H9 (cell line): Measurements from ENCODE around the gene DPH7. TPM values are rescaled to one million over a fixed set of nuclear protein-coding genes. Genes with fewer than 3 reads are reported as not detected.
"Not testable (repeated sequence)": the region's sequence is repeated elsewhere in the genome, so short reads cannot be mapped to it uniquely, and the experiment has no call there.

Source experiments
- DNase-seq: peaks from one replicate; pipeline ENCODE4 v3.0.0-alpha.2; 2017
- H2AFZ ChIP-seq: one replicate; pipeline ENCODE4 v1.6.1; 2013; ENCODE audit warnings: mild to moderate bottlenecking, low read length, control low read depth, moderate library complexity
- H2AK5ac ChIP-seq: 2 replicates; pipeline ENCODE4 v1.6.1; 2013; ENCODE audit warnings: low read length, control low read depth, mixed read lengths; ENCODE audit not compliant: insufficient read length
- H2BK120ac ChIP-seq: one replicate; pipeline ENCODE4 v1.6.1; 2013; ENCODE audit warnings: low read depth, mild to moderate bottlenecking, low read length, control low read depth, inconsistent platforms; ENCODE audit not compliant: poor library complexity, severe bottlenecking
- H2BK12ac ChIP-seq: 2 replicates; pipeline ENCODE4 v1.6.1; 2013; ENCODE audit warnings: low read length, control low read depth, mixed read lengths, low read depth; ENCODE audit not compliant: insufficient read length
- H2BK15ac ChIP-seq: 2 replicates; pipeline ENCODE4 v1.6.1; 2013; ENCODE audit warnings: low read depth, low read length, control low read depth
- H2BK20ac ChIP-seq: one replicate; pipeline ENCODE4 v1.6.1; 2013; ENCODE audit warnings: low read depth, mild to moderate bottlenecking, low read length, control low read depth, inconsistent platforms; ENCODE audit not compliant: poor library complexity, severe bottlenecking
- H2BK5ac ChIP-seq: 2 replicates; pipeline ENCODE4 v1.6.1; 2013; ENCODE audit warnings: low read length, control low read depth, mixed read lengths; ENCODE audit not compliant: insufficient read length
- H3K14ac ChIP-seq: 2 replicates; pipeline ENCODE4 v1.6.1; 2013; ENCODE audit warnings: low read length, control low read depth; ENCODE audit not compliant: insufficient read depth
- H3K18ac ChIP-seq: 2 replicates; pipeline ENCODE4 v1.6.1; 2013; ENCODE audit warnings: low read depth, mild to moderate bottlenecking, mixed read lengths, low read length, control low read depth; ENCODE audit not compliant: insufficient read length
- H3K23ac ChIP-seq: 2 replicates; pipeline ENCODE4 v1.6.1; 2013; ENCODE audit warnings: low read length, control low read depth, mixed read lengths, low read depth; ENCODE audit not compliant: insufficient read length
- H3K23me2 ChIP-seq: 2 replicates; pipeline ENCODE4 v1.6.1; 2013; ENCODE audit warnings: low read depth, mild to moderate bottlenecking, mixed read lengths, low read length, control low read depth; ENCODE audit not compliant: insufficient read length, poor library complexity, severe bottlenecking
- H3K27ac ChIP-seq: 2 replicates; pipeline ENCODE4 v1.5.1; 2013; ENCODE audit warnings: low read length, control low read depth, mixed read lengths, low read depth; ENCODE audit not compliant: insufficient read length
- H3K27me3 ChIP-seq: 2 replicates; pipeline ENCODE4 v1.6.1; 2013; ENCODE audit warnings: low read length, control low read depth, inconsistent platforms; ENCODE audit not compliant: insufficient read depth
- H3K4ac ChIP-seq: 2 replicates; pipeline ENCODE4 v1.6.1; 2013; ENCODE audit warnings: low read depth, mild to moderate bottlenecking, control low read depth, inconsistent platforms, low read length, moderate library complexity
- H3K4me1 ChIP-seq: 2 replicates; pipeline ENCODE4 v1.6.1; 2013; ENCODE audit warnings: low read length, control low read depth, inconsistent platforms; ENCODE audit not compliant: insufficient read depth
- H3K4me2 ChIP-seq: 2 replicates; pipeline ENCODE4 v1.6.1; 2013; ENCODE audit warnings: low read length, control low read depth, mixed read lengths; ENCODE audit not compliant: insufficient read length, insufficient read depth
- H3K56ac ChIP-seq: 2 replicates; pipeline ENCODE4 v1.6.1; 2013; ENCODE audit warnings: low read depth, mild to moderate bottlenecking, mixed read lengths, low read length, control low read depth; ENCODE audit not compliant: insufficient read length
- H3K79me1 ChIP-seq: 2 replicates; pipeline ENCODE4 v1.6.1; 2013; ENCODE audit warnings: low read depth, mild to moderate bottlenecking, moderate library complexity, low read length, control low read depth, inconsistent platforms; ENCODE audit not compliant: insufficient read depth, poor library complexity, severe bottlenecking
- H3K79me2 ChIP-seq: 2 replicates; pipeline ENCODE4 v1.6.1; 2013; ENCODE audit warnings: low read length, control low read depth, inconsistent platforms; ENCODE audit not compliant: insufficient read depth
- H3K9ac ChIP-seq: 2 replicates; pipeline ENCODE4 v1.6.1; 2013; ENCODE audit warnings: low read length, control low read depth, mixed read lengths; ENCODE audit not compliant: insufficient read length; ENCODE audit errors: extremely low read depth
- H3K9me3 ChIP-seq: one replicate; pipeline ENCODE4 v1.6.1; 2013; ENCODE audit warnings: low read depth, low read length, inconsistent platforms; ENCODE audit not compliant: control insufficient read depth
- H3T11ph ChIP-seq: one replicate; pipeline ENCODE4 v1.6.1; 2013; ENCODE audit warnings: mild to moderate bottlenecking, low read length, control low read depth, inconsistent platforms
- H4K20me1 ChIP-seq: one replicate; pipeline ENCODE4 v1.6.1; 2013; ENCODE audit not compliant: control insufficient read depth, insufficient read length, insufficient read depth
- H4K5ac ChIP-seq: 2 replicates; pipeline ENCODE4 v1.6.1; 2013; ENCODE audit warnings: low read depth, mild to moderate bottlenecking, mixed read lengths, low read length, control low read depth; ENCODE audit not compliant: insufficient read length
- H4K8ac ChIP-seq: replicated peaks from 2 replicates; pipeline ENCODE4 v1.6.1; 2013; ENCODE audit warnings: low read length, control low read depth, mixed read lengths, low read depth; ENCODE audit not compliant: insufficient read length
- H4K91ac ChIP-seq: 2 replicates; pipeline ENCODE4 v1.6.1; 2013; ENCODE audit warnings: low read depth, mild to moderate bottlenecking, moderate library complexity, mixed read lengths, low read length, control low read depth; ENCODE audit not compliant: insufficient read length
- H3K27ac Mint-ChIP-seq, 3 experiments: 2 replicates in 2 of 3; 3 replicates in 1 of 3; pipeline ENCODE4 v1.8.0; 2020 to 2021; ENCODE audit warnings: mixed read lengths in 3 of 3, mild to moderate bottlenecking in 1 of 3, moderate library complexity in 1 of 3
- H3K27me3 Mint-ChIP-seq: 2 replicates; pipeline ENCODE4 v1.8.0; 2021; ENCODE audit warnings: low read depth, mild to moderate bottlenecking, moderate library complexity, mixed read lengths
- H3K36me3 Mint-ChIP-seq, 3 experiments: 2 replicates in 2 of 3; 3 replicates in 1 of 3; pipeline ENCODE4 v1.8.0; 2020 to 2021; ENCODE audit warnings: low read depth in 3 of 3, mixed read lengths in 3 of 3; ENCODE audit not compliant: insufficient read depth in 1 of 3
- H3K4me1 Mint-ChIP-seq, 2 experiments: 2 replicates each; pipeline ENCODE4 v1.8.0; 2020; ENCODE audit warnings: mixed read lengths in 2 of 2
- H3K4me3 Mint-ChIP-seq, 2 experiments: 2 replicates in 1 of 2; 3 replicates in 1 of 2; pipeline ENCODE4 v1.8.0; 2020 to 2021; ENCODE audit warnings: mild to moderate bottlenecking in 2 of 2, mixed read lengths in 2 of 2, moderate library complexity in 1 of 2
- H3K9me3 Mint-ChIP-seq, 2 experiments: 2 replicates in 1 of 2; 3 replicates in 1 of 2; pipeline ENCODE4 v1.8.0; 2020; ENCODE audit warnings: mild to moderate bottlenecking in 2 of 2, mixed read lengths in 2 of 2, moderate library complexity in 1 of 2
- CTCF ChIP-seq: fragments of 200-600 bp; sonication (generic); conservative IDR thresholded peaks from 3 replicates; pipeline ENCODE4 v1.8.0; 2021; ENCODE audit warnings: antibody characterized with exemption, mild to moderate bottlenecking
- WGBS: extraction: QIAGEN DNeasy Blood & Tissue Kit; methylation state at CpG from one replicate; pipeline ENCODE4 v1.1.7; 2013; ENCODE audit warnings: missing lambda C conversion rate, low lambda C conversion rate, mixed read lengths; ENCODE audit not compliant: insufficient read length; ENCODE audit errors: extremely low coverage; 5-methylcytosine and 5-hydroxymethylcytosine counted together
- total RNA-seq: library from RNA; stranded (reverse); gene quantifications from 2 replicates; pipeline ENCODE4 v1.2.1, GENCODE V29; 2021

Gene DPH7
- total RNA-seq, 1 experiment from 2014 or later = 51.3 TPM

DNA sequence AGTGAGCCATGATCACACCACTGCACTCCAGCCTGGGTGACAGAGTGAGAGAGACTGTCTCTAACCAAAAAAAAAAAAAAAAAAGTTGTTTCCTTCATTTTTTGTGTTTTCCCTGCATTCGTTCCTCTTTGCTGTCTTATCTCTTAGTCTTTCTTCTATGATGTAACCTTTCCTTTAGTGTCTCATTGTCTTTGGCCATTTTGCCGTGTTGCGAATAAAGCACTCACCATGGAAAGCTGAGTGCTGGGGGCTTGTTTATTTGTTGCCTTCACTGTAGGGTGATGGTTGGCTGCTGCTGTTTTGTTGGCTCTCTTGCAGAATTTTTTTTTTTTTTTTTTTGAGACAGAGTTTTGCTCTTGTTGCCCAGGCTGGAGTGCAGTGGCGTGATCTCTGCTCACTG is 47.7 kb upstream of the DPH7 start:
- Histone ChIP-seq H3K56ac (no peak overlapping the region), H4K91ac (no peak overlapping the region), H3K27ac (no peak overlapping the region), H3K79me2 (peaks cover 66% of the 10 kb centered on the region), H3K23ac (no peak overlapping the region), H2BK20ac (no peak overlapping the region), H4K20me1 (no peaks in the 10 kb centered on the region), H3T11ph (no peak overlapping the region), H2AFZ (no peak overlapping the region), H4K8ac (no peak overlapping the region), H2BK120ac (no peak overlapping the region), H2BK5ac (no peak overlapping the region), H3K23me2 (no peaks in the 10 kb centered on the region), H4K5ac (no peak overlapping the region), H3K9me3 (no peaks in the 10 kb centered on the region), H3K79me1 (peaks cover 6% of the 10 kb centered on the region), H3K4me1 (peaks cover 4% of the 10 kb centered on the region; the same call in 1 of the 2 replicates), H3K4ac (no peak overlapping the region), H3K9ac (no peak overlapping the region), H2BK12ac (no peak overlapping the region), H2BK15ac (no peak overlapping the region), H3K18ac (no peak overlapping the region), H3K14ac (no peak overlapping the region), H3K4me2 (no peak overlapping the region), H2AK5ac (no peak overlapping the region), H3K27me3 (no peaks in the 10 kb centered on the region)
- no peak for DNase-seq
- Mint-ChIP-seq H3K27me3 (no peaks in the 10 kb centered on the region), H3K36me3 (peaks cover 13 to 22% (median 15%) of the 10 kb centered on the region in 3 experiments; a peak in 6 of 7 replicates), H3K4me3 (no peak overlapping the region), H3K27ac (peak overlapping the region in 1 of 3 experiments; percentile 54; a peak in 1 of 7 replicates), H3K4me1 (peaks cover 14 to 34% of the 10 kb centered on the region in 2 experiments), H3K9me3 (no peaks in the 10 kb centered on the region)
- TF ChIP-seq CTCF = no peak
- WGBS = no CpG with 5 or more reads among the region's 4 CpGs

GRCh38 chr9:137622211-137622610 is 43.5 kb upstream of the DPH7 start:
- not testable (repeated sequence) for H3K56ac ChIP-seq, H3K9me3 Mint-ChIP-seq, H3K18ac ChIP-seq, DNase-seq, H3K27me3 Mint-ChIP-seq, H2BK15ac ChIP-seq, H3K9me3 ChIP-seq, H2BK120ac ChIP-seq, H4K91ac ChIP-seq, H4K8ac ChIP-seq, H3K9ac ChIP-seq, H2AFZ ChIP-seq, H3K4me2 ChIP-seq, H3K23ac ChIP-seq, H3T11ph ChIP-seq, H2BK5ac ChIP-seq, H3K27ac ChIP-seq, H3K4me1 ChIP-seq, H3K14ac ChIP-seq, H3K4ac ChIP-seq, H3K27me3 ChIP-seq, H2BK12ac ChIP-seq, H4K20me1 ChIP-seq, H2BK20ac ChIP-seq, H3K79me1 ChIP-seq, H4K5ac ChIP-seq, H2AK5ac ChIP-seq, H3K23me2 ChIP-seq
- Mint-ChIP-seq H3K36me3 (peaks cover 20 to 28% (median 22%) of the 10 kb centered on the region in 3 experiments; a peak in 6 of 7 replicates), H3K27ac (peak overlapping the region in 1 of 3 experiments; percentile 40; a peak in 3 of 7 replicates), H3K4me1 (peaks cover 31 to 43% of the 10 kb centered on the region in 2 experiments), H3K4me3 (peak overlapping the region in 1 of 2 experiments; percentile 42; a peak in 1 of 5 replicates)
- WGBS = no CpG with 5 or more reads among the region's 8 CpGs
- peaks cover 58% of the 10 kb centered on the region; the same call in 1 of the 2 replicates for H3K79me2 ChIP-seq
